Cortex of kidney (tissue), 1 donor: ENCODE results near the gene TOX4.

Experiments
- DNase-seq: peaks from one replicate; lab custom pipeline; 2025; lab: John Stamatoyannopoulos, UW

TOX4 gene

GRCh38 chr14:21503376-21503775 is 26.4 kb downstream of the TOX4 start:
- DNase-seq = no peak

- no peak for DNase-seq
Observed at GRCh38 chr14:21505012-21505553, 28.1 kb downstream of the TOX4 start.

GRCh38 chr14:21506557-21506956 is 29.6 kb downstream of the TOX4 start:
- DNase-seq = no peak

GRCh38 chr14:21509432-21510143 is 32.6 kb downstream of the TOX4 start:
- DNase-seq = no peak

DNA sequence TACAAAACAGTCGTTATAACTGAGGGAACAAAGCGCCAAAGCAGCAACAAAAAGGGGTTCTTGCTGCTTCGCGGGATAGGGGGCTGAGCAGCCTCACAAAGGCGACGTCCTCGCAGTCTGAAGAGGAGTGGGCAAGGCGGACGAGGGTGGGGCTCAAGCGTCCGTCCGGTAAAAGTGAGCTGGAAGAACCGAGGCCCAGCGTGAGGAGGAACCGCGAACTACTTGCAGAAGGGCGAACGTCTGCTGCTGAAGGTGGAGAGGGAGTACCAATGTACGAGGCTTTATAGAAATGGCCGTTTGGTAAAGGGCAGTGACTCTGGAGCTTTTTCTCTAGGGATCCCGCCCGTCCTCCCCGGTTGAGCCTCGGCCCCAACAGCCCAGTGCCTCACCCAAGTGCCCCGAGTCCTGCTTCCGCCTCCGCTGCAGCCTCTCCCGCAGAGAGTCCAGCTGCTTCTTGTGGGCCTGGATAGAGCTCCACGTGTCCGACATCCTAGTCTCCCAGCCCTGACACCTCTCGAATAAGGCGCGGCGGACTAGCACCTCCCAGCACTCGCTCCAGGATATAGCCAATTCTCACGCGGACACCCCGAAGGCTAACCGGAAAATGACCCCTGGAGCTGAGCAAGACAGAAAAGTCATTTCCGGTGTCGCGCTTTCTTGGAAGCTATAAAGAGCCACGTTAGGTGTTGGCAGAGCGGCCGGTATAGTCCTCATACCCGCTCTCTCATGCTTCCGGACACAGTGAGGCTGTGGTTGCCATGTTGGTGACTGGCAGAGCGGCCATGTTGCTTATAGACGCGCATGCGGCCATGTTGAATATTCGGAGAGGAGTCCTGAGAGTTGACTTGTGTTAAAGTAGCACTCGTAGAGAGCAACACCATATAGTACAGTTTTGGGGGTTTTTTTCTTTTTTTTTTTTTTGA is 34.0 kb downstream of the TOX4 start, which contains the start of gene METTL3:
TSS of gene METTL3 (minus strand) at position 606 of the 923 bp plus-strand sequence. CDS start at position 489, 117 bp downstream.
- no peak for DNase-seq

DNA sequence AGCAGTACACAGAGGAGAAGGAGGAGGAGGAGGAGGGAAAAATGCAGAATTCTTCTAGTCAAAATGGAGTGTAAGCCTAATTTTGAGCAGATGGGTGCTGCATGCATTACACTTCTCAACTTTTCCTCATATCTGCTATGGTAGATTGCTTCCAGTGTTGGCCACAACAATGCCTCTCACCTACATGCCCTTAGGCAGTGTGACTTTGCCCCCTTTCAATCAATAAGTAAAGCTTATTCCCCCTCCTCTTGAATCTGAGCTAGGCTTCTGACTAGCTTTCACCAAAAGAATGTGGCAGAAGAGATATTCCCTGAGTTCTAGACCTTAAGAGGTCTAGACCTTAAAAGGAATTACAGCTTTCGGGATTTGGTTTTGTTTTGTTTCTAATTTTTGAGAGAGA is 37.3 kb downstream of the TOX4 start:
- no peak for DNase-seq

DNA sequence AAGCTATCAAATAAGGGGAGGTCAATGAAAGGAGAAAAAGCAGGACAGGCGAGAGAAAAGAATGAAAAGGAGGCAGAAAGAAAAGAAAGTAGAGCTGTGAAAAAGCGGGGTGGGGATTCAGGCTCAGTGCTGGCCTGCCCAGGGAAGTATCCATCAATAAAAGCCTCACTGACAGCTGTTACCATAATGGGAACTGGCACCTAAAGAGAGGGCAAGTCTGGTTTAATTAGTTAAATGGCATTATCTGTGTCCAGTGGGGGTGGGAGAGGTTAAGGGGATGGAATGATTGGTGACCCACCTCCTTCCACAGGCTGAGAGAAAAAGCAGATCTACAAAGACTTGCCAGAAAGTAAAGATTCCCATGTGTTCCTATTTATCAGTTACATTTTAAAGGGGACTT is 41.7 kb downstream of the TOX4 start:
- DNase-seq = no peak

GRCh38 chr14:21520767-21521166 is 43.8 kb downstream of the TOX4 start:
- no peak for DNase-seq

DNA sequence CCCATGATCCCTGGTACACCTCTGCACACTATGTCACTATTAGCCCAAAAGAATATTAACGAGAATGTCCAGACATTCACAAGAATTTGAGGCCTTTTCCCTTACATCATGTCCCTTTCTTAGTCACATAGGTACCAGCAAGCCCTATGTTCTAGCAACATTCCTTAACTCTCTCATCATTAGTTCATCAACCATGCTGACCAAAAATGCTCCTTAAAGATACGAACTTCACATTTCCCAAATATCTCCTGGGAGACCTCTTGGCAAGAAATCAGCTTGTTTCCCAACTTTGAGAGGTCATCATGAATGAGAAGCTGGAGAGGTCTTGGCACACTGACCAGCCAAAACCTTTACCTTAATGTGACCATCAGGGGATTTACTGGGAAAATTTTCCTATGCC is 44.5 kb downstream of the TOX4 start:
- DNase-seq = no peak

DNA sequence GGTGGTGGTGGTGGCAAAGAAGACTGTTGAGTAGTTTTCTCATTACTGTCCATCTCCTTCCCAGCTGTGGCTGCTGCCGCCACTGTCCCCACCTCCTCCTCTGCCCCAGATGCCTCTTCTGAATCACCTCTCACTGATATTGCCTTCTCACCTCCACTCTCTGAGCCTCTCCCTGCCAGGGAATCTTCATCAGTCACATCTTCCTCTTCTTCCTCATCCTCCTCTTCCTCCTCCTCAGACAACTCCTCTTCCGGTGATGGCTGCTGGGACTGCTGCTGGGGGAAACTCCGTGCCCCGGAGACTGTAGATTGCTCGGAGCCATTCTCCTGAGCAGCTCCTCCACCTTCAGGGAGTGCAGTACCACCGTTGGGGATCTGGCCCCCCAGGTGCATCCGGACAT is 46.2 kb downstream of the TOX4 start:
- no peak for DNase-seq

DNA sequence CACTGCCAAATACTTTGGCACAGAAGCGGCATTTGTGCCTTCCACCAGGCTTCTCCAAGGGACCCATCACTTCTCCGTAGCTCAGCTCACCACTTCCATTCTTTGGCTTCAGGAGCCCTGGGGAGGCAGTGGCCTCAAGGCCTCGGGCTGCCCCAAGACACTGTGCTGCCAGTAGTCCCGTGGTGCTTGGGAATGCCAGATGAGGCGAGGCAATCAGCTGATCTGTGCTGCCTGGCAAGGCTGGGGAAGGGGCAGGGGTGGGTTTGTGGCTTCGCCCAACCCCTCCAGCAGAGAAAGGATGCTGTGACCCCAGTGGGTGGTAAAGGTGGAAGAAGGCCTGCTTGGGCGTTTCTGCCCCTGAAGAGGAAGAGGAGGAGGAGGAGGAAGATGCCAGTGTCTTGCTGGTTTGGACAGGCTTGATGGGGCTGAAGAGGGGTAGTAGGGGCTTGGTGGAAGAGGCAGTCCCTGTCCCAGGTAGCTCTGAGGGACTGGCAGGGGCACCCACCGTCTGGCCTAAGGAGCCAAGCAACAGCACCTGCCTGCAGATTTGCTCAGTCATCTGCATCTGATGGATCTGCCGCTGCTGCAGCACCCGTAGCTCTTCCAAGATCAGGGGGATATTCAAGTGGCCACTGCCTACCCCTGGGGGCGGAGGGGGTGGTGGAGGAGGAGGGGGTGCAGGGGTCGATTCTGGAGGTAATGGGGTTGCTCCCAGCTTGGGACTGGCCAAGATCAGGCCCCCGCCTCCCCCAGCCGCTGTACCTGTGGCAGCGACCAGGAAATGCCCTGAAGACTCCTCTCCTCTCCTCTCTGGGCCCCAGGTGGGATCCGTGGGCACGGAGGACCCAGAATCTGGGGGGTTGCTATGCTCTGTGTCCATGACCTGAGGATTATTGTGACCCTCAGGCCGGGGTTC is 47.8 kb downstream of the TOX4 start:
- no peak for DNase-seq

DNA sequence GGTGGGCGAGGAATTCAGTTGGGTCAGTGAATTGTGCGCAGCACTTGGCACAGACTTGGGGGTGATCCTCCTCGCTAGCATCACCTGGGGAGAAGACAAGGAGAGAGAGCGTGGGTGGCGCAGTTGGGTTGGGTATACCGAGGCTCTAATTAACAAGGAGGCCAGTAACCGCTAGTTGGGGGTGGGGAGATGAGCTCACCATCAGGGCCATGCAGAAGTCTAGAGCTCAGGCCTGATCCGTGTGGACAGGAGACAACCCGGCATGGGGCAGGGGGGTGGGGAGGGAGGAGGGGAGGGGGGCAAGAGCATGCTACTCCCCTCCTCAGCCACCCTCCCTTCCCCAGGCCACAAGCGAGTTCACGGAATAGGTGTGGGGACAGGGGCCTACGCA is 48.6 kb downstream of the TOX4 start:
- DNase-seq = no peak

- DNase-seq = no peak
Observed at GRCh38 chr14:21525962-21526671, 49.1 kb downstream of the TOX4 start, which contains the start of gene SALL2. Gene SALL2, minus strand, starts transcription at chr14:21526346. Its CDS starts 219 bp downstream, at chr14:21526127.

- DNase-seq = no peak
Observed at GRCh38 chr14:21526672-21527317, 49.8 kb downstream of the TOX4 start.

- no peak for DNase-seq
Observed at GRCh38 chr14:21527318-21527679, 50.3 kb downstream of the TOX4 start.

- no peak for DNase-seq
Observed at GRCh38 chr14:21528381-21529348, 51.7 kb downstream of the TOX4 start.

DNA sequence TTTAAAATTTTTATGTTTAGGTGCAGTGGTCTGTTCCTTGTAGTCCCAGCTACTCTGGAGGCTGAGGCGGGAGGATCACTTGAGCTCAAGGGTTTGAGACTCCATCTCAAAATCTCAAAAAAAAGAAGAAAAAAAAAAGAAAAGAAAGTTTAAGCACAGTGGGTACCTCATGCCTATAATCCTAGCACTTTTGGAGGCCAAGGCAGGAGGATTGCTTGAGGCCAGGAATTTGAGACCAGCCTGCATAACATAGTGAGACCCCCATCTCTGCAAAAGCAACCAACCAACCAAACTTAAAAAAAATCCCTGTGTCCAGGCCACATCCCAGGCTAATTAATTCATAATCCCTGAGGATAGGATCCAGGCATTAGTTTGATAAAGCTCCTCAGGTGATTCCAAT is 52.5 kb downstream of the TOX4 start:
- DNase-seq = no peak

- DNase-seq = no peak
Observed at GRCh38 chr14:21533294-21533693, 56.3 kb downstream of the TOX4 start.

GRCh38 chr14:21534576-21534975 is 57.6 kb downstream of the TOX4 start:
- no peak for DNase-seq
